GM13976 (cell line): ENCODE results near the gene STPG4.

ENCODE experiments used
- DNase-seq: peaks from one replicate; pipeline ENCODE4 v3.0.0; 2012; ENCODE audit warnings: low spot score
- CTCF ChIP-seq: IDR thresholded peaks from 2 replicates; pipeline ENCODE4 v1.5.1; 2012; ENCODE audit warnings: borderline replicate concordance, mild to moderate bottlenecking; ENCODE audit not compliant: insufficient read depth; ENCODE audit errors: extremely low read depth, missing control alignments, control extremely low read depth
- in situ Hi-C: fragments of 300-500 bp; cut with MboI; formaldehyde crosslinking; loops from one replicate; pipeline ENCODE4 v1.12.0; 2022; ENCODE audit warnings: low sequenced_read_pairs, mixed read lengths, inconsistent platforms; ENCODE audit not compliant: unreplicated experiment

STPG4 gene

GRCh38 chr2:47167149-47167548 lies 12.0 kb upstream of the STPG4 start:
- DNase-seq: no peak
- TF ChIP-seq CTCF: no peak
- in situ Hi-C loops: no loop called here

GRCh38 chr2:47165001-47165555 lies 10.0 kb upstream of the STPG4 start:
- in situ Hi-C loops: no loop called here
- no peak for TF ChIP-seq CTCF
- DNase-seq: no peak

- in situ Hi-C loops: no loop called here
- DNase-seq: no peak
- no peak for TF ChIP-seq CTCF
Observed at GRCh38 chr2:47162780-47163179, 7.7 kb upstream of the STPG4 start.

GRCh38 chr2:47161475-47161874 lies 6.4 kb upstream of the STPG4 start:
- in situ Hi-C loops: no loop called here
- no peak for TF ChIP-seq CTCF
- DNase-seq: no peak

- in situ Hi-C loops: no loop called here
- no peak for DNase-seq
- TF ChIP-seq CTCF: no peak
Observed at GRCh38 chr2:47160660-47161059, 5.6 kb upstream of the STPG4 start.

- DNase-seq: no peak
- TF ChIP-seq CTCF: no peak
- in situ Hi-C loops: no loop called here
Observed at GRCh38 chr2:47160211-47160610, 5.1 kb upstream of the STPG4 start.

GRCh38 chr2:47159627-47160026 lies 4.5 kb upstream of the STPG4 start:
- DNase-seq: no peak
- in situ Hi-C loops: no loop called here
- TF ChIP-seq CTCF: no peak
